Mucosa of gallbladder (tissue), 1 donor: ENCODE measurements around the gene PLA2G3. TPM values are rescaled to one million over a fixed set of nuclear protein-coding genes. Genes with fewer than 3 reads are reported as not detected.

ENCODE experiments used
- DNase-seq: peaks from one replicate; pipeline ENCODE4 v3.0.0-alpha.2; 2020; ENCODE audit warnings: low spot score
- total RNA-seq: library from RNA; stranded (reverse); gene quantifications from one replicate; pipeline ENCODE4 v1.2.1, GENCODE V29; 2021
- donor health status: DM: no; HTN: no; CAD: no.

Gene PLA2G3
- total RNA-seq, 1 donor from 2014 or later: 0.78 TPM

GRCh38 chr22:31085928-31086327 is 54.4 kb downstream of the PLA2G3 start:
- DNase-seq: no peak

GRCh38 chr22:31085493-31085824 is 54.8 kb downstream of the PLA2G3 start:
- DNase-seq: no peak

GRCh38 chr22:31084811-31085492 is 55.4 kb downstream of the PLA2G3 start:
- DNase-seq: peak; percentile 88

Other genes with a start within 250 kb of the PLA2G3 start
- 21.5 TPM for gene MORC2, start 171.7 kb downstream of the PLA2G3 start, total RNA-seq
- gene TUG1, start 171.2 kb downstream of the PLA2G3 start, total RNA-seq: 79.4 TPM
- gene SMTN, start 59.2 kb downstream of the PLA2G3 start, total RNA-seq: 510 TPM
- 252 TPM for gene SELENOM, start 32.9 kb downstream of the PLA2G3 start, total RNA-seq
- 8.7 TPM for gene INPP5J, start 17.5 kb downstream of the PLA2G3 start, total RNA-seq
- 30.8 TPM for gene RNF185, start 19.7 kb upstream of the PLA2G3 start, total RNA-seq
- 81.4 TPM for gene LIMK2, start 71.8 kb upstream of the PLA2G3 start, total RNA-seq
- gene PIK3IP1, start 152.0 kb upstream of the PLA2G3 start, total RNA-seq: 48.0 TPM
- gene PATZ1, start 205.8 kb upstream of the PLA2G3 start, total RNA-seq: 61.4 TPM